HFFc6 (cell line): ENCODE results near the gene PBLD. TPM values are rescaled to one million over a fixed set of nuclear protein-coding genes. Genes with fewer than 3 reads are reported as not detected.

ENCODE experiments used
- DNase-seq: peaks from one replicate; pipeline ENCODE4 v3.0.0-alpha.2; 2018
- H3K27ac Mint-ChIP-seq: 2 replicates; pipeline ENCODE4 v1.8.0; 2020; ENCODE audit warnings: mild to moderate bottlenecking, mixed read lengths
- H3K27me3 Mint-ChIP-seq: 2 replicates; pipeline ENCODE4 v1.8.0; 2021; ENCODE audit warnings: mild to moderate bottlenecking, moderate library complexity, mixed read lengths; ENCODE audit not compliant: insufficient read depth
- H3K36me3 Mint-ChIP-seq: 2 replicates; pipeline ENCODE4 v1.8.0; 2021; ENCODE audit warnings: low read depth, mixed read lengths
- H3K4me1 Mint-ChIP-seq: 2 replicates; pipeline ENCODE4 v1.8.0; 2020; ENCODE audit warnings: low read depth, mixed read lengths
- H3K4me3 Mint-ChIP-seq: 2 replicates; pipeline ENCODE4 v1.8.0; 2020; ENCODE audit warnings: mild to moderate bottlenecking, moderate library complexity, mixed read lengths
- H3K9me3 Mint-ChIP-seq: 2 replicates; pipeline ENCODE4 v1.8.0; 2020; ENCODE audit warnings: mild to moderate bottlenecking, mixed read lengths
- CTCF ChIP-seq: fragments of 200-600 bp; sonication (generic); IDR thresholded peaks from 2 replicates; pipeline ENCODE4 v1.5.0; 2021; ENCODE audit warnings: antibody characterized with exemption, mild to moderate bottlenecking
- total RNA-seq, 6 experiments: library from RNA; stranded (reverse); fragmentation: NEBNext Ultra II Directional; extraction: Animal tissue kit (Norgen Biotek cat#: 25700); gene quantifications; 2 replicates in 1 of 6; 3 replicates in 5 of 6; pipeline ENCODE4 v1.2.3, GENCODE V29; 2021

Gene PBLD
- total RNA-seq, 6 experiments from 2014 or later, result 9.9 to 13.6 (median 11.5) TPM

- Mint-ChIP-seq H3K4me1 (peaks cover 30% of the 10 kb centered on the region), H3K9me3 (no peaks in the 10 kb centered on the region), H3K4me3 (no peak overlapping the region), H3K27ac (no peak overlapping the region), H3K36me3 (peaks cover 34% of the 10 kb centered on the region), H3K27me3 (no peaks in the 10 kb centered on the region; the same call in 1 of the 2 replicates)
- no peak for DNase-seq
- TF ChIP-seq CTCF, result no peak
Measured at GRCh38 chr10:68346774-68347173, 14.0 kb upstream of the PBLD start.

- Mint-ChIP-seq H3K27ac (peak overlapping the region; percentile 67), H3K27me3 (peaks cover 1% of the 10 kb centered on the region), H3K36me3 (peaks cover 43% of the 10 kb centered on the region), H3K9me3 (no peaks in the 10 kb centered on the region), H3K4me3 (no peak overlapping the region), H3K4me1 (peaks cover 38% of the 10 kb centered on the region)
- DNase-seq, result no peak
- TF ChIP-seq CTCF, result no peak
Measured at GRCh38 chr10:68345621-68346020, 12.9 kb upstream of the PBLD start.

GRCh38 chr10:68342909-68343516, 10.3 kb upstream of the PBLD start:
- H3K36me3 Mint-ChIP-seq, result peaks cover 67% of the 10 kb centered on the region
- peaks cover 51% of the 10 kb centered on the region for H3K4me1 Mint-ChIP-seq
- no peak for DNase-seq
- H3K27ac Mint-ChIP-seq, result peak overlapping the region; percentile 27; the same call in 1 of the 2 replicates
- no peaks in the 10 kb centered on the region for H3K9me3 Mint-ChIP-seq
- H3K27me3 Mint-ChIP-seq, result peaks cover 2% of the 10 kb centered on the region; the same call in 1 of the 2 replicates
- no peak for TF ChIP-seq CTCF
- H3K4me3 Mint-ChIP-seq, result no peak overlapping the region

GRCh38 chr10:68340358-68341080, 7.8 kb upstream of the PBLD start:
- no peak for TF ChIP-seq CTCF
- DNase-seq, result no peak
- H3K9me3 Mint-ChIP-seq, result no peaks in the 10 kb centered on the region
- peaks cover 83% of the 10 kb centered on the region for H3K36me3 Mint-ChIP-seq
- no peak overlapping the region; the same call in 1 of the 2 replicates for H3K4me3 Mint-ChIP-seq
- peaks cover 5% of the 10 kb centered on the region for H3K27me3 Mint-ChIP-seq
- no peak overlapping the region for H3K27ac Mint-ChIP-seq
- H3K4me1 Mint-ChIP-seq, result peaks cover 72% of the 10 kb centered on the region

- H3K4me1 Mint-ChIP-seq, result peaks cover 60% of the 10 kb centered on the region
- peak overlapping the region; percentile 48; the same call in 1 of the 2 replicates for H3K27ac Mint-ChIP-seq
- peaks cover 17% of the 10 kb centered on the region for H3K27me3 Mint-ChIP-seq
- TF ChIP-seq CTCF, result no peak
- peaks cover 87% of the 10 kb centered on the region for H3K36me3 Mint-ChIP-seq
- no peaks in the 10 kb centered on the region for H3K9me3 Mint-ChIP-seq
- H3K4me3 Mint-ChIP-seq, result peak overlapping the region; percentile 93
- no peak for DNase-seq
Measured at GRCh38 chr10:68336754-68337351, 4.1 kb upstream of the PBLD start.
